IMR-90 (cell line): ENCODE measurements around the gene COG4. TPM values are rescaled to one million over a fixed set of nuclear protein-coding genes. Genes with fewer than 3 reads are reported as not detected.

Experiments
- ATAC-seq: fragments of 200-7000 bp; cut with Tn5 transposase; 2 replicates; pipeline ENCODE4 v1.9.1; 2020; ENCODE audit warnings: low read depth, mild to moderate bottlenecking, moderate library complexity
- BruUV-seq: library from RNA; stranded (reverse); fragments of 400-500 nt; replicated peaks from 2 replicates; lab custom pipeline; 2021; lab: Mats Ljungman, UMichigan
- CTCF ChIA-PET: fragments of 300-600 bp; formaldehyde crosslinking; extraction: SDS; loops from one replicate; lab custom pipeline; 2021; ENCODE audit warnings: antibody characterized with exemption; lab: Yijun Ruan, JAX
- POLR2A ChIA-PET: fragments of 300-600 bp; sonication (Branson Sonifier 250); formaldehyde crosslinking; loops from one replicate; lab custom pipeline; 2022; ENCODE audit warnings: antibody characterized with exemption; ENCODE audit not compliant: unreplicated experiment; lab: Charles Lee
- DNase-seq: peaks from one replicate; pipeline ENCODE4 v3.0.0; 2013
- H2AFZ ChIP-seq: replicated peaks from 2 replicates; pipeline ENCODE3; 2013; ENCODE audit warnings: low read length, mild to moderate bottlenecking; ENCODE audit not compliant: poor library complexity
- H2AK5ac ChIP-seq: 2 replicates; pipeline ENCODE4 v1.6.1; 2013; ENCODE audit warnings: low read depth, low read length, inconsistent platforms
- H2AK9ac ChIP-seq: replicated peaks from 2 replicates; pipeline ENCODE3; 2013; ENCODE audit warnings: mild to moderate bottlenecking, low read depth, low read length, moderate library complexity; ENCODE audit not compliant: poor library complexity
- H2BK120ac ChIP-seq: 2 replicates; pipeline ENCODE4 v1.6.1; 2013; ENCODE audit warnings: low read depth, low read length, inconsistent platforms
- H2BK15ac ChIP-seq: 3 replicates; pipeline ENCODE4 v1.6.1; 2013; ENCODE audit warnings: low read depth, low read length, inconsistent platforms
- H2BK20ac ChIP-seq: 2 replicates; pipeline ENCODE4 v1.6.1; 2013; ENCODE audit warnings: low read depth, mild to moderate bottlenecking, inconsistent platforms, low read length, moderate library complexity
- H2BK5ac ChIP-seq: 2 replicates; pipeline ENCODE4 v1.6.1; 2013; ENCODE audit warnings: mild to moderate bottlenecking, low read depth, low read length, inconsistent platforms; ENCODE audit not compliant: poor library complexity, severe bottlenecking
- H3K14ac ChIP-seq: replicated peaks from 2 replicates; pipeline ENCODE4 v1.6.1; 2013; ENCODE audit warnings: low read depth, low read length, inconsistent platforms
- H3K18ac ChIP-seq: 2 replicates; pipeline ENCODE4 v1.6.1; 2013; ENCODE audit warnings: low read depth, low read length, control low read depth
- H3K23ac ChIP-seq: 2 replicates; pipeline ENCODE4 v1.6.1; 2013; ENCODE audit warnings: low read depth, low read length, inconsistent platforms
- H3K27ac ChIP-seq: 2 replicates; pipeline ENCODE4 v1.5.1; 2013; ENCODE audit warnings: mild to moderate bottlenecking, control low read depth, low read length; ENCODE audit not compliant: insufficient read depth
- H3K27me3 ChIP-seq: 2 replicates; pipeline ENCODE4 v1.6.1; 2013; ENCODE audit warnings: low read length; ENCODE audit not compliant: control insufficient read depth, insufficient read depth
- H3K36me3 ChIP-seq: 2 replicates; pipeline ENCODE4 v1.6.1; 2013; ENCODE audit warnings: low read length, mixed read lengths; ENCODE audit not compliant: control insufficient read depth, insufficient read depth
- H3K4ac ChIP-seq: 2 replicates; pipeline ENCODE4 v1.6.1; 2013; ENCODE audit warnings: low read depth, low read length, inconsistent platforms
- H3K4me1 ChIP-seq: 2 replicates; pipeline ENCODE4 v1.6.1; 2013; ENCODE audit warnings: low read length, mixed read lengths; ENCODE audit not compliant: control insufficient read depth, insufficient read depth
- H3K4me2 ChIP-seq: 2 replicates; pipeline ENCODE4 v1.6.1; 2013; ENCODE audit warnings: low read depth, mild to moderate bottlenecking, control low read depth, low read length, moderate library complexity
- H3K4me3 ChIP-seq: 2 replicates; pipeline ENCODE4 v1.5.1; 2013; ENCODE audit warnings: low read depth, mild to moderate bottlenecking, control low read depth, low read length, moderate library complexity; ENCODE audit not compliant: insufficient read depth
- H3K56ac ChIP-seq: 2 replicates; pipeline ENCODE4 v1.6.1; 2013; ENCODE audit warnings: low read length, inconsistent platforms; ENCODE audit not compliant: insufficient read depth; ENCODE audit errors: extremely low read depth
- H3K79me1 ChIP-seq, 2 experiments: 2 replicates each; pipeline ENCODE4 v1.6.1; 2013; ENCODE audit warnings: low read length in 2 of 2, inconsistent platforms in 1 of 2, low read depth in 1 of 2
- H3K9ac ChIP-seq: 2 replicates; pipeline ENCODE4 v1.6.1; 2013; ENCODE audit warnings: low read depth, low read length, control low read depth
- H3K9me1 ChIP-seq: 2 replicates; pipeline ENCODE4 v1.6.1; 2013; ENCODE audit warnings: low read length, inconsistent platforms; ENCODE audit not compliant: insufficient read depth
- H3K9me3 ChIP-seq: 2 replicates; pipeline ENCODE4 v1.6.1; 2013; ENCODE audit warnings: low read length; ENCODE audit not compliant: control insufficient read depth, insufficient read depth
- H4K20me1 ChIP-seq: 2 replicates; pipeline ENCODE4 v1.6.1; 2013; ENCODE audit warnings: low read length, inconsistent platforms; ENCODE audit not compliant: insufficient read depth
- H4K5ac ChIP-seq: 2 replicates; pipeline ENCODE4 v1.6.1; 2013; ENCODE audit warnings: mild to moderate bottlenecking, low read depth, low read length, control low read depth
- H4K8ac ChIP-seq, 2 experiments: 2 replicates each; pipeline ENCODE4 v1.6.1; 2013; ENCODE audit warnings: low read depth in 2 of 2, low read length in 2 of 2, control low read depth in 1 of 2, inconsistent platforms in 1 of 2
- H4K91ac ChIP-seq: 2 replicates; pipeline ENCODE4 v1.6.1; 2013; ENCODE audit warnings: low read depth, low read length, inconsistent platforms; ENCODE audit not compliant: insufficient read depth
- BHLHE40 ChIP-seq: fragments of 150-350 bp; IDR thresholded peaks from 2 replicates; pipeline ENCODE4 v1.6.1; 2016; ENCODE audit warnings: mild to moderate bottlenecking, low read depth, low read length
- CEBPB ChIP-seq: IDR thresholded peaks from 2 replicates; pipeline ENCODE4 v1.6.1; 2012; ENCODE audit warnings: low read depth, low read length, improper control_type of control experiment
- CHD1 ChIP-seq: IDR thresholded peaks from 2 replicates; pipeline ENCODE4 v1.6.1; 2012; ENCODE audit warnings: low read depth, low read length, improper control_type of control experiment
- ELK1 ChIP-seq: fragments of 150-350 bp; IDR thresholded peaks from 2 replicates; pipeline ENCODE4 v1.6.1; 2016; ENCODE audit warnings: low read depth, mild to moderate bottlenecking, low read length, moderate library complexity, borderline replicate concordance
- FOS ChIP-seq: fragments of 150-350 bp; IDR thresholded peaks from 2 replicates; pipeline ENCODE4 v1.6.1; 2016; ENCODE audit warnings: low read depth, low read length
- MAFK ChIP-seq: IDR thresholded peaks from 2 replicates; pipeline ENCODE4 v1.6.1; 2012; ENCODE audit warnings: low read depth, low read length, improper control_type of control experiment
- MAZ ChIP-seq: IDR thresholded peaks from 2 replicates; pipeline ENCODE4 v1.6.1; 2012; ENCODE audit warnings: low read depth, mild to moderate bottlenecking, low read length, improper control_type of control experiment, moderate library complexity, borderline replicate concordance
- MXI1 ChIP-seq: IDR thresholded peaks from 2 replicates; pipeline ENCODE4 v1.6.1; 2012; ENCODE audit warnings: low read depth, mild to moderate bottlenecking, low read length, moderate library complexity, borderline replicate concordance
- NFE2L2 ChIP-seq: fragments of 150-350 bp; IDR thresholded peaks from 2 replicates; pipeline ENCODE4 v1.6.1; 2016; ENCODE audit warnings: low read depth, mild to moderate bottlenecking, low read length
- POLR2A ChIP-seq: IDR thresholded peaks from 2 replicates; pipeline ENCODE4 v1.6.1; 2012; ENCODE audit warnings: mild to moderate bottlenecking, low read depth, low read length
- RAD21 ChIP-seq: IDR thresholded peaks from 2 replicates; pipeline ENCODE4 v1.6.1; 2012; ENCODE audit warnings: low read length, improper control_type of control experiment
- RCOR1 ChIP-seq: IDR thresholded peaks from 2 replicates; pipeline ENCODE4 v1.6.1; 2012; ENCODE audit warnings: mild to moderate bottlenecking, low read length, improper control_type of control experiment; ENCODE audit not compliant: insufficient replicate concordance
- RFX5 ChIP-seq: IDR thresholded peaks from 2 replicates; pipeline ENCODE4 v1.8.0; 2012; ENCODE audit warnings: low read depth, mild to moderate bottlenecking, low read length, moderate library complexity
- SMC3 ChIP-seq: fragments of 150-350 bp; IDR thresholded peaks from 2 replicates; pipeline ENCODE4 v1.6.1; 2016; ENCODE audit warnings: low read depth, mild to moderate bottlenecking, antibody characterized with exemption, low read length, moderate library complexity
- USF2 ChIP-seq: fragments of 150-350 bp; IDR thresholded peaks from 2 replicates; pipeline ENCODE4 v1.6.1; 2017; ENCODE audit warnings: mild to moderate bottlenecking, antibody characterized with exemption, low read length, low read depth
- WGBS, 2 experiments: methylation state at CpG; one replicate each; pipeline versions ENCODE4 v1.1.5 to v1.1.7; 2013; ENCODE audit warnings: missing lambda C conversion rate in 2 of 2; ENCODE audit not compliant: insufficient read length in 1 of 2; ENCODE audit errors: extremely low coverage in 2 of 2; 5-methylcytosine and 5-hydroxymethylcytosine counted together
- dilution Hi-C: fragments of 300-500 bp; cut with HindIII; formaldehyde crosslinking; loops from one replicate; pipeline ENCODE4 v1.14.3; 2018; ENCODE audit warnings: low sequenced_read_pairs; ENCODE audit not compliant: unreplicated experiment
- in situ Hi-C: fragments of 300-500 bp; cut with MboI; formaldehyde crosslinking; loops from 3 replicates; pipeline ENCODE4 v1.14.3; 2019; ENCODE audit warnings: low sequenced_read_pairs, inconsistent platforms, mixed read lengths
- intact Hi-C: fragments of 100-400 bp; cut with micrococcal nuclease; formaldehyde crosslinking; loops from 2 replicates; pipeline ENCODE4 v1.10.0; 2022
- polyA plus RNA-seq, 3 experiments: library from polyadenylated mRNA; depleted of rRNA; stranded (reverse); fragments of >200 nt; gene quantifications; 2 replicates each; pipeline ENCODE4 v1.2.3, GENCODE V29; 2012; ENCODE audit warnings: low replicate concordance in 1 of 3
- total RNA-seq: library from RNA; depleted of rRNA; stranded (reverse); fragments of >200 nt; gene quantifications from 2 replicates; pipeline ENCODE4 v1.2.3, GENCODE V29; 2012

Gene COG4
- total and polyA plus RNA-seq, 2 of the 4 experiments (the other 2 are of a cell fraction): 47.5 to 96.1 TPM

GRCh38 chr16:70437017-70437581, 86.3 kb downstream of the COG4 start:
- Histone ChIP-seq H3K4me3 (peak overlapping the region; percentile 55), H2BK20ac (peak overlapping the region; percentile 29; the same call in 1 of the 2 replicates), H3K27ac (peak overlapping the region; percentile 72), H3K9me1 (peaks cover 32% of the 10 kb centered on the region), H3K4ac (peak overlapping the region; percentile 88), H2BK5ac (peak overlapping the region; percentile 68), H2AFZ (peak overlapping the region; percentile 97), H3K27me3 (no peaks in the 10 kb centered on the region), H4K91ac (peak overlapping the region; percentile 78), H3K9ac (peak overlapping the region; percentile 47; the same call in 1 of the 2 replicates), H3K4me1 (peaks cover 28% of the 10 kb centered on the region), H4K8ac (peak overlapping the region in 1 of 2 experiments; percentile 72; a peak in 1 of 4 replicates), H2BK120ac (peak overlapping the region; percentile 56), H3K36me3 (peaks cover 4% of the 10 kb centered on the region; the same call in 1 of the 2 replicates), H3K56ac (peak overlapping the region; percentile 73; the same call in 1 of the 2 replicates), H2BK15ac (no peak overlapping the region), H3K14ac (peak overlapping the region; percentile 94), H2AK5ac (peak overlapping the region; percentile 92; the same call in 1 of the 2 replicates), H4K5ac (no peak overlapping the region), H3K23ac (peak overlapping the region; percentile 98; the same call in 1 of the 2 replicates), H3K79me1 (peaks cover 15 to 63% of the 10 kb centered on the region in 2 experiments), H4K20me1 (peaks cover 54% of the 10 kb centered on the region), H3K4me2 (peak overlapping the region; percentile 79), H3K18ac (no peak overlapping the region), H3K9me3 (no peaks in the 10 kb centered on the region), H2AK9ac (peak overlapping the region; percentile 96)
- BruUV-seq: no TSS peak
- WGBS, 2 experiments: 8% methylated on average over 2 of the region's 5 CpGs; no CpG with 5 or more reads in 1 of the 2 experiments
- in situ Hi-C loops (no loop called here), dilution Hi-C loops (no loop called here), intact Hi-C loops (loop anchor here (1.0 kb wide), 1 partner anchor 9 kb away; no protein-coding TSS in a partner anchor)
- peak; percentile 94 for DNase-seq
- CTCF ChIA-PET: no interaction called here
- POLR2A ChIA-PET: no interaction called here
- TF ChIP-seq SMC3 (no peak), CHD1 (no peak), POLR2A (peak; percentile 46; the same call in 1 of the 2 replicates), RAD21 (no peak; the same call in 1 of the 2 replicates), MAFK (no peak), MXI1 (0 out of 2 replicates have a peak, but pooled peaks have one; percentile 24), USF2 (no peak), RCOR1 (peak; percentile 11), MAZ (peak; percentile 86), RFX5 (no peak), FOS (no peak), NFE2L2 (0 out of 2 replicates have a peak, but pooled peaks have one; percentile 4), BHLHE40 (no peak), CEBPB (no peak), ELK1 (no peak)
- ATAC-seq: peak; percentile 16
